HG03039 (cell line): ENCODE data around the gene KLHL26.

Experiments
- ATAC-seq: cut with Tn5 transposase; IDR thresholded peaks from one replicate; pipeline ENCODE4 v1.9.1; 2021; ENCODE audit warnings: mild to moderate bottlenecking, moderate library complexity; ENCODE audit not compliant: unreplicated experiment

KLHL26 gene

DNA sequence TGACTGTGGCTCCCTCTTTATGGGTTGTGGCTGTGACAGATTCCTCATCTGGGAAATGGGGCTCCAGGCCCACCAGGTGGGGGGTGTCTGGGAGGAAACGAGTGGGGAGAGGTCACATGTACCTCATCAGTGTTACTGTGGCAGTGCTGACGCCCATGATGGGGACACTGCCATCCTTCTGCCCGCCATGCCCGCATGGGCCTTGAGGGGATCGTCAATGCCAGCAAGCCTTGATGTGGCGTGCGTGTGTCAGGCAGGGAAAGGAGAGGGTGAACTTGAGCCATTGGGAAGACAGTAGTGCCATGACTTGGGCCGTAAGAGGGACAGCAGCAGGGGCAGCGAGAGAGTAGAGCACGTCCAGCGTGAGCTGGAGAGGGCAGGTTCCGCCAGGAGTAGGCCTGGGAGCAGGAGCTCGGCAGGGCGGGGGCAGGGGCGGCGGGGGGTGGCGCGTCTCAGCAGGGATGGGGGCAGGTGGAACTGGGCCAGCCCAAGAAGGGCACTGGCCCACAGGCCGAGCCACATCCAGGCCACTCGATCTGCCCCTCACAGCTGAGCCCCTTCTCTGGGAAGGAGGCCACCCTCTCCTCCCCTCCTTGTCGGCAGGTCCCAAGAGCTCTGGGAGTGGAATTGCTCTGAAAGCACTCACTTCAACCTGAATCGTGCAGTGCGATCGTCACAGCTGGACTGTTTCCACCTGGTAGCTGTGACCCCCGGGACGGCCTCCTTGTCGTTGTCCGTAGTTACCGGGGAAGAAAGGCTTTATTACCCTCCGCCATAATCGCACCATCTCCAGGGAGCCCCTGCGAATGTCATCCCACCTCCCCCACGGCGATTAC, 9.9 kb downstream of the KLHL26 start:
- no peak for ATAC-seq

DNA sequence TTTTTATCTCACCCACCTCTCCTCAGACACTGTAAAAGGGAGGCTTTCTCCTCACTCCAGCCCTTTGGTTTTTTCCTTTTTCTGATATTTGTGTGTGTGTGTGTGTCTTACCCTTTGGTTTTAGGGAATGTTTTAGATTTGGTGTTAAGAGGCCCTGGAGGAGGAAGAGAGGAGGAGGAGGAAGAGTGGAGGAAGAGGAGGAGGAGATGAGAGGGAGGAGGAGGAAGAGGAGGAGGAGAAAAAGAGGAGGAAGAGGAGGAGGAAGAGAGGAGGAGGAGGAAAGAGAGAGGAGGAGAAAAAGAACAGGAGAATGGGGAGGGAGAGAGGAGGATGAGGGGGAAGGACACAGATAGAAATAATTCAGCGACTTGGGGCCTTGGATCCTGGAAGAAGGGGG, 10.5 kb downstream of the KLHL26 start:
- no peak for ATAC-seq

- ATAC-seq: no peak
Observed at GRCh38 chr19:18647807-18648206, 11.0 kb downstream of the KLHL26 start.

- no peak for ATAC-seq
Observed at GRCh38 chr19:18648973-18649315, 12.1 kb downstream of the KLHL26 start.

DNA sequence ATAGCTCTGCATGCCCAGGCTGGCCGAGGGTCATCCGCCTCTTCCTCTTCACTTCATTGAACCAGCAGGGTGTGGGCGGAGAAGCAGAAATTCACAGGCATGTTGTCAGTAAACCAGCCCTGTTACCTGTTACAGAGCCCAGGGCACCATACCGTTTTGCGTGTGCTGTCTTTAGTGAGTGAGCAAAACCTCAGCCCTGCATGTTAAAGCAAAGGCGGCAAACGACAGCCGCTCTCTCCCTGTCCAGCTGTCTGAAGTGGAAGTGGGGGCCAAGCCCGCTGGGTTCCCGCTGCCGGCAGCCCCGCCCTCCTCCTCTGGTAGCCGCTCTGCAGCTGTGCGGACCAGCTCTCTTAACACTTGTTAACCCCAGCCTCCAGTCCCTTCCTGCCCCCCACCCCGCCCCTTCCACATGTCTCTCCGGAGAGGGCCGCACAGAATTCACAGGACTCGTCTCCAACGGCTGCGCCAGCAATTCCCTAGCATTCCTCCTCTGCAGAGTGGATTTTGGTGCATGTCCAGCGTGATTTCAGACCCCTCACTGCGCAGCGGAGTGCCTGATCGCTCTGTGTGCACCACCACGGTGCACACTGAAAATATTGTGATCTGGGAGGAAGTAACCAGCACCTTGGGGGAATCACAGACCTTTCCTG, 12.7 kb downstream of the KLHL26 start:
- no peak for ATAC-seq

DNA sequence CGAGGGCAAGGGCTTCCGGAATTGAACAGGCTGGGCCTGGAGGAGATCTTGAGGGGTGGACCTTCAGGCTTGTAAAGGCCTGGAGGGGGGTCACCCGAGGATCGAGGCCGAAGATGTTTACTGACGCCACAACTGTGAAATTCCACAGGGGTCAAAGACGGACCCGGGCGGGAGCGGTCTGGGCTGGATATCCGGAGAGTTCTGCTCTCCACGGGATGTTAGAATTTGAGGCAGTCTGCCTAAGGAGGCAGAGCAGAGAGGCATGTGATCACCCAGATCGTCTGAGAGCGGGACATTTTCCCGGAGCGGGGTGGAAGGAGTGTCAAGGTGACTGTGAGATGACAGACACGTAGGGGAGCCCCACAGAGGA, 13.2 kb downstream of the KLHL26 start:
- ATAC-seq: no peak

DNA sequence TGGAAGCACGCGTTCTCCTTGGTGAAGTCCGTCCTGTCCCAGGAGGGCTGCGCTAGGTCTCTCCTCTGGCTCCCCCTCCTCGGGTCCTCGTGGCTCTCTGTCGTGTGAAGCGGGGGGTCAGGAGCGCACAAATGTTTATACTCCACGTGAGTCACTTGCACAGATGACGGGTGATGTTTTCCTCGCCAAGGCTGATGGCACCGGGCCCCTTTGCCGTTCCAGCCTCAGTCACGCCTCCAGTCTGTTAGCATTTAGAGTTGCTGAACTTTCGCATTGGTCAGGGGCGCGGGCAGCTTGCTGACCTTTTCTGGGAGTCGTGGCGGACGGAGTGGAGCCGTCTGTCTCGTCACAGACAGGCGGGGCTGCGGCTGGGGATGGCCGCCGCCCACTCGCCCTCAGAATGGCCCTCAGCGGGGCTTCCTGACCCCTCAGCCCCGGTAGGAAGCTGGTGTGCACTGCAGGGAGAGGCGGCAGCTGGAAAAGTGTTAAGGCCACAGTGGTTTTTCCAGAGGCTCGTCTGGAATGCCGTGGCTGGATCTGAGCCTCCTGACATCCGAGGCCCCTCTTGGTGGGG, 13.7 kb downstream of the KLHL26 start:
- ATAC-seq: no peak

DNA sequence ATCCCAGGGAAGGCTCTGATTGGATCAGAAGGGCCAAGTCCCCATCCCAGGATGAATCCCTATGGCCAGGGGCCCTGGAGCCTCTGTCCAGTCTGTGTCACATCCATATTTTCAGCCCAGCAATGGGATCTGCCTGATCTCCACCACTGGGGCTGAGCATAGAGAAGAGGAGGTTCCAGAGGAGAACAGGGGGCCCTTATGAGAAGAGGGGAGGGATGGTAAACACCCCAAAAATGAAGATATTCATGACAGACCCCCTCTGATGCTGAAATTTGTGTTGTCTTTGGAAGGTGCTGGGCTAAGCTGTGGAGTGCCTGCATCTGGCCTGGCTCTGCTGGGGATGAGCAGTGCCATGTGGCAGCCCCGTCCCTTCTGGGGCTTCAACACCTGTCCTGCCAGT, 14.5 kb downstream of the KLHL26 start:
- ATAC-seq: no peak

DNA sequence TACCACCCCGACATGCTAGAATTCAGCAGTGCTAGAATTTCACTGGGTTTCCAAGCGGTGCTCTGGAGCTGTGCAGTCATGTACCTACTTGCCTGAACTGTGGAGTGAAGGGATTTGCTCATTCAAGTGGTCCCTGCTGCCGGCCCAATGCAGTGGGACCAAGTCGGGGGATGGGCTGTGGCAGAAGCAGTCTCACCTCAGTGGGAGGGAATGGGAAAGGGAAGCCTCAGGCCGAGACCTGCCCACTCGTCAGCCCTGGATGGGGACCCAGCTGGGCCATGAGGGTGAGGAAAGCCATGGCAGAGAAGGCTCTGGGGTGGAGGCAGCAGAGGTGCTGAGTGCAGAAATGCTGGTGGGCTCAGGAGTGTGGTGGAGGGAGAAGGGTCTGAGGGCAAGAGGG, 14.9 kb downstream of the KLHL26 start:
- no peak for ATAC-seq

- no peak for ATAC-seq
Observed at GRCh38 chr19:18653853-18654252, 17.0 kb downstream of the KLHL26 start.

DNA sequence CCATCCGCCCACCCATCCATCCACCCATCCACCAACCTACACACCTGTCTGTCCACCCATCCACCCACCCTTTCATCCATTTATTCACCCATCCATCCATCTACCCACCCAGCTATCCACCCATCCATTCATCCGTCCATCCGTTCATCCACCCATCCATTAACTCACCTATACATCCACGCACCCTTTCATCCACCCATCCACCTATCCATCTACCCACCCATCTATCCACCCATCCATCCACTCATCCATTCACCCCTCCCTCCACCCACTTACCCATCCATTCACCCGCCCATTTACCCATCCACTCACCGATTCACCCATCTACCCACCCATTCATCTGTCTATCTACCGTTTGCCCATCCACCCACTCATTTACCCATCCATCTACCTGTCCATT, 17.6 kb downstream of the KLHL26 start:
- no peak for ATAC-seq

GRCh38 chr19:18655173-18655844, 18.5 kb downstream of the KLHL26 start:
- no peak for ATAC-seq

DNA sequence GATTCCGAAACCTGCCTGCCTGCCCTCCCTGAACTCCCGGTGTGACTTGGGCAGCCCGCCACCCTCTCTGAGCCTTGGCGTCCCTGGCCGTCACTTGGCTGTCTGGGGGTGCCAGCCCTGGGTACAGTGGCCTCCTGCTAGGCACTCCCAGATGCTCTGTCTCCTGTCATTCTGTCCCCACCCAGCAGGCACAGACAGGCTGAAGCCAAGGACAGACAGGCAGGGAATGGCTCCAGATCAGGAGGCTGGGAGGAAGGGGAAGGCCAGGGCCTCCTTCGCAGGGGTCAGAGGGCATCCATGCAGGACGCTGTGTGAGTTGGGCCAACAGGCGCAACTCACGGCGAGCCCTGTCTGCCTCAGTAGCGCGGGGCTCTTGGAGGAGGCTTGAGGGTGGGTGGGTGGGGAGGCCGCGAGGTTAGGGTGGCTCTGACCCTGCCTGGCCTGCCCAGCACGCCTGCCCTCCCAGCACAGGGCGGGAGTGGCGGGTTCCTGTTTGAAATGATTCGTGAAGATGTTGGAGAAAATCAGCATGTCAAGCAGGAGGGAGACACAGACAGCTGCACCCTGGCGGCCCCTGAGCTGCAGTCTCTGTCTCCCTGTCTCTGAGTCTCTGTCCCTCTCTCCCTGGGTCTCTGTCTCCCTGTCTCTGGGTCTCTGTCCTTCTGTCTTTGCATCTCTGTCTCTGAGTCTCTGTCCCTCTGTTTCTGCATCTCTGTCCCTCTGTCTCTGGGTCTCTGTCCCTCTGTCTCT, 19.7 kb downstream of the KLHL26 start:
- no peak for ATAC-seq

GRCh38 chr19:18657590-18658365, 20.9 kb downstream of the KLHL26 start:
- no peak for ATAC-seq

DNA sequence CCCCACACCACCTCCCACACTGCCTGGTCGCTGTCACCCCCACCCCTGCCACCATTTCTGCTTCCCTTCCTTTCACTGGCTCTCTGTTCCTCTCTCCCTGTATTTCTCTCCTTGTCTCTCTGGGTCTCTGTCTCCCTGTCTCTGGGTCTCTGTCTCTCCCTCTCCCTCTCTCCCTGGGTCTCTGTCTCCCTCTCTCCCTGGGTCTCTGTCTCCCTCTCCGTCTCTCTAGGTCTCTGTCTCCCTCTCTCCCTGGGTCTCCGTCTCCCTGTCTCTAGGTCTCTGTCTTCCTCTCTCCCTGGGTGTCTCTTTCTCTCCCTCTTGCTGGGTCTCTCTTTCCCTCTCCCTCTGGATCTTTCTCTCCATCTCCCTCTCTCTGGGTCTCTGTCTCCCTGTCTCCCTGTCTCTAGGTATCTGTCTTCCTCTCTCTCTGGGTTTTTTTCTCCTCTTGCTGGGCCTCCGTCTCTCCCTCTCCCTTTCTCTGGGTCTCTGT, 21.6 kb downstream of the KLHL26 start:
- ATAC-seq: no peak

- no peak for ATAC-seq
Observed at GRCh38 chr19:18659281-18660050, 22.6 kb downstream of the KLHL26 start.

DNA sequence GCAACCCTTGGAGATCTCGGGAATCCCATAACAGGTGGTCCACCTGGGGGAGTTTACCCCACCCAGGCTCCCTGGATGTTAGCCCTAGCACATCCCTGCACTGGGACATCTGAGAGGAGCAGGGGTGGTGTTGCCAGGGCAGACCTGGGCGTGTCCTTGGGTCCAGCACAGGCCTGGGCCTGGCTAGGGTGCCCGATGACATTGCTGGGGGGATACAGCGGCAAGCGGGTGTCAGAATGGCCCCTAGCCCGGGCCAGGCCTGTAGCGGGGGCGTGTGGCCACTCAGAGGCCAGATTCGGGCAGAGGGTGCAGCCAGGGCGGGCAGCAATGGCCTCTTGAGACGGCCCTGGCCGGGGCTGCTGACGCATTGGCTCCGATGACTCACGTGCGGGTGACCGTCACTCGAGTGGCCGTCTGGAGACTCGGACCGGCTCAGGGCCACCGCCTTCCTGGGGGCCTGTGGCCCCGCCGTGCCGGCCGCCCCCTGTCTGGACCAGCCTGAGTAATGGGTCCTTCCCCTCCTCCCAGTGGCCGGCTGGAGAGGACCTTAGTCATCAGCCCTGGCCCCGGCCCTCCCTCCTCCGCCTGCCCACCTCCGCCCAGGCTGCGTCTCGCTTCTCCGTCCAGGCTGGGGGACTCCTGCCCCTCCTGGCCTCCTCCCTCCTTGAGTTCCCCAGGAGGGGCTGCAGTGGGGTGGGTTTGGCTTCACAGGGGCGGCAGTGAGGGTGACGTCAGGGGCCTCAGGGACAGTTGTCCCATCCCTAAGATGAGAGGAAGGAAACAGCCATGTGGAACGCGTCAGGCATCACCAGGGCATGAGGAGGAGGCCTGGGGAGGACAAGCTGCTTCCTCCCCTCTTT, 23.5 kb downstream of the KLHL26 start:
- ATAC-seq: no peak

DNA sequence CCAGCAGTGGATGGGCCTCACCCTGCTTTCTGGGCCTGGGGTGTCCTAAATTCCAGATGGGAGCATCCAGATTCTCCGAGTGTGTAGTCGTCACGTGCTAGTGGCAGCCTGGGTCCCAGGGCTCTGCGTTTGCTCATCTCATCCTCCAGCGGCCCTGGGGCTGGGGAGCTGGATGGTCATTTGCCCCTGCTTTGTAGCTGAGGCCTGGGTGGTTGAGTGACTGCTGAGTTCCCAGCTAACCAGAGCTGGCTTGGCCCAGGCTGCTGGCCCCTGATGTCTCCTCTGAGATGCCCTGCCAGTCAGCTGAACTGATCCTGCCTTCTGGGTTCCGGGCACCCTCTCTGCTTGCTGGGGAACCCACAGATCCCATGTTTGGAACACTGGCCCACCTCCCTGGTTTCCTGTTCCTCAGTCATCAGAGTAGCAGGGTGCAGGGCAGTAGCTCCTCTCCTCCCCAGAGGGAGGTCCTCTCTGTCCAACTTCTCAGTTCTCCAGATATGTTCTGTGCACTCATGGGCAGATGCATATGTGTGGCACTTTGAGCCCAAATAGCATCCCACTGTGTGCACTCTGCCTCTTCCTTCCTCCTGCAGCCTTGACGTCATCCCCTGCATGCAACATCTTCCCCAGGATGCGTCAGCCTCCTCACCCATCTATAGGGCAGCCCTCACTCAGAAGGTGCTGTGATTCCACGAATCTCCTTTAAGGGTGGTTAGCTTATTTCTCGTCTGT, 24.3 kb downstream of the KLHL26 start:
- no peak for ATAC-seq
